ENCODE results near the gene ABHD17C.

- no peak for TF ChIP-seq POLR2A (IDR thresholded peaks at IDR 0.05)
- TF ChIP-seq, protein P1, sequence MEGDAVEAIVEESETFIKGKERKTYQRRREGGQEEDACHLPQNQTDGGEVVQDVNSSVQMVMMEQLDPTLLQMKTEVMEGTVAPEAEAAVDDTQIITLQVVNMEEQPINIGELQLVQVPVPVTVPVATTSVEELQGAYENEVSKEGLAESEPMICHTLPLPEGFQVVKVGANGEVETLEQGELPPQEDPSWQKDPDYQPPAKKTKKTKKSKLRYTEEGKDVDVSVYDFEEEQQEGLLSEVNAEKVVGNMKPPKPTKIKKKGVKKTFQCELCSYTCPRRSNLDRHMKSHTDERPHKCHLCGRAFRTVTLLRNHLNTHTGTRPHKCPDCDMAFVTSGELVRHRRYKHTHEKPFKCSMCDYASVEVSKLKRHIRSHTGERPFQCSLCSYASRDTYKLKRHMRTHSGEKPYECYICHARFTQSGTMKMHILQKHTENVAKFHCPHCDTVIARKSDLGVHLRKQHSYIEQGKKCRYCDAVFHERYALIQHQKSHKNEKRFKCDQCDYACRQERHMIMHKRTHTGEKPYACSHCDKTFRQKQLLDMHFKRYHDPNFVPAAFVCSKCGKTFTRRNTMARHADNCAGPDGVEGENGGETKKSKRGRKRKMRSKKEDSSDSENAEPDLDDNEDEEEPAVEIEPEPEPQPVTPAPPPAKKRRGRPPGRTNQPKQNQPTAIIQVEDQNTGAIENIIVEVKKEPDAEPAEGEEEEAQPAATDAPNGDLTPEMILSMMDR (IDR thresholded peaks at IDR 0.05): no peak
- TF ChIP-seq EP300 (IDR thresholded peaks at IDR 0.05): no peak
Measured at GRCh38 chr15:80773122-80773551, 78.0 kb downstream of the ABHD17C start.

All from tibial nerve (tissue), 4 donors.